ENCODE measurements around the gene GGNBP2. TPM values are rescaled to one million over a fixed set of nuclear protein-coding genes. Genes with fewer than 3 reads are reported as not detected.
"Not testable (repeated sequence)": the region's sequence is repeated elsewhere in the genome, so short reads cannot be mapped to it uniquely, and the experiment has no call there.

The GGNBP2 gene
- total RNA-seq, 2 experiments from 2014 or later, result 96.2 to 99.9 TPM

- H3K4me3 Mint-ChIP-seq, result no peak overlapping the region
These were observed 55.0 kb downstream of the GGNBP2 start for GRCh38 chr17:36599546-36600250.

DNA sequence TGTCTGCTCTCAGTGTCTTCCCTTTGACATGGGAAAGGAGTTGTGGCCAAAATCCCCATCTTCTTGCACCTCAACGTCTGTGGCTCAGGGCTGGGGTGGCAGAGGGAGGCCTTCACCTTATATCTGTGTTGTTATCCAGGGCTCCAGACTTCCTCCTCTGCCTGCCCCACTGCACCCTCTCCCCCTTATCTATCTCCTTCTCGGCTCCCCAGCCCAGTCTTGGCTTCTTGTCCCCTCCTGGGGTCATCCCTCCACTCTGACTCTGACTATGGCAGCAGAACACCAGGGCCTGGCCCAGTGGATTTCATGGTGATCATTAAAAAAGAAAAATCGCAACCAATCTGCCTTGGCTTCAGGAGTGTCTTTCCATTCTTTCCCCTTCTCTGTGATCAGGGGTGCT lies 55.7 kb downstream of the GGNBP2 start:
- Mint-ChIP-seq H3K9me3 (no peaks in the 10 kb centered on the region), H3K4me1 (ENCODE audit: low read depth) (peaks cover 27% of the 10 kb centered on the region), H3K27ac (peak overlapping the region; percentile 85), H3K36me3 (ENCODE audit: low read depth) (peaks cover 15% of the 10 kb centered on the region), H3K27me3 (ENCODE audit: low read depth) (no peaks in the 10 kb centered on the region), H3K4me3 (peak overlapping the region; percentile 87)
- intact Hi-C loops (cut with micrococcal nuclease), result loop anchor here (5.0 kb wide), 1 partner anchor 757 kb away; no protein-coding TSS in a partner anchor
- no peak for DNase-seq
- CTCF ChIA-PET, result interaction anchor here (3.9 kb wide), 1 partner anchor 25 kb away, joined by 26 read pairs; no protein-coding TSS in a partner anchor

More at GRCh38 chr17:36599546-36600250, 55.0 kb downstream of the GGNBP2 start:
- Mint-ChIP-seq H3K9me3 (no peaks in the 10 kb centered on the region), H3K27me3 (ENCODE audit: low read depth) (no peaks in the 10 kb centered on the region), H3K4me1 (ENCODE audit: low read depth) (peaks cover 22% of the 10 kb centered on the region), H3K36me3 (ENCODE audit: low read depth) (peaks cover 16% of the 10 kb centered on the region), H3K27ac (no peak overlapping the region)
- intact Hi-C loops (cut with micrococcal nuclease), result loop anchor here (5.0 kb wide), 1 partner anchor 758 kb away; no protein-coding TSS in a partner anchor
- CTCF ChIA-PET, result interaction anchor here (0.6 kb wide), 1 partner anchor 10 kb away, joined by 4 read pairs; no protein-coding TSS in a partner anchor
- DNase-seq, result no peak

DNA sequence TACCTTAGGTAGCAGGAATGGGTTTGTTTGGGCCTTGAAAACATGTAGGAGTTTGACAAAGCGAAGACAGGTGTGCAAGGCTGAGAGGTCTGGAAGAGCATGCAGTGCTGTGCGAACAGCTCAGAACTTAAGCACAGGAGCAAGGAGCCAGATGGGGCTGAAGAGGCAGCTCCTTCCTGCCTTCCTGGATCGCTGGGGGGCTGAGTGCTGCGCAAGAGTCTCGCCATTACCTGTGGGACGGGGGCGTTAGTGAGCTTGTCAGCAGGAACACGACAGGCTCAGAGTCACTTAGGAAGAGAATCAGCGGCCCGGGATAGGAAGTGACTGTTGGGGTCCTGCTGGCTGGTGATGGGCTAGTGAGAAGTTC lies 56.2 kb downstream of the GGNBP2 start:
- Mint-ChIP-seq H3K4me1 (ENCODE audit: low read depth) (peaks cover 32% of the 10 kb centered on the region), H3K9me3 (no peaks in the 10 kb centered on the region), H3K4me3 (peak overlapping the region; percentile 87), H3K36me3 (ENCODE audit: low read depth) (peaks cover 15% of the 10 kb centered on the region), H3K27ac (peak overlapping the region; percentile 85), H3K27me3 (ENCODE audit: low read depth) (no peaks in the 10 kb centered on the region)
- CTCF ChIA-PET, result interaction anchor here (1.8 to 3.9 kb wide), 4 partner anchors 16 to 446 kb away, joined by 4 to 26 read pairs (median 12); no protein-coding TSS in a partner anchor
- peak; percentile 42 for DNase-seq
- intact Hi-C loops (cut with micrococcal nuclease), result loop anchor here (5.0 kb wide), 1 partner anchor 756 kb away; no protein-coding TSS in a partner anchor

- CTCF ChIA-PET, result interaction anchor here (0.6 to 3.9 kb wide), 9 partner anchors 9 to 446 kb away, joined by 3 to 33 read pairs (median 6); partner anchors contain the start of gene DHRS11
- peak within 1 kb of the TSS; percentile 87 for H3K4me3 Mint-ChIP-seq
- H3K9me3 Mint-ChIP-seq, result no peaks in the 10 kb centered on the region
- peaks cover 34% of the 10 kb centered on the region for H3K4me1 Mint-ChIP-seq (ENCODE audit: low read depth)
- intact Hi-C loops (cut with micrococcal nuclease), result loop anchor here (1.0 to 5.0 kb wide), 5 partner anchors 57 to 805 kb away; partner anchors contain the start of genes ACACA, GGNBP2, MYO19 and PIGW
- peak; percentile 88 for DNase-seq
- peaks cover 16% of the 10 kb centered on the region for H3K36me3 Mint-ChIP-seq (ENCODE audit: low read depth)
- peak within 1 kb of the TSS; percentile 85 for H3K27ac Mint-ChIP-seq
- H3K27me3 Mint-ChIP-seq (ENCODE audit: low read depth), result no peaks in the 10 kb centered on the region
These were observed 56.7 kb downstream of the GGNBP2 start, which contains the start of gene MRM1 for GRCh38 chr17:36601303-36602029. MRM1 (plus strand) TSS chr17:36601583; CDS start chr17:36601811, 228 bp downstream.

GRCh38 chr17:36602030-36602748 lies 57.5 kb downstream of the GGNBP2 start:
- Mint-ChIP-seq H3K9me3 (no peaks in the 10 kb centered on the region), H3K4me3 (peak overlapping the region; percentile 87), H3K27ac (peak overlapping the region; percentile 85), H3K4me1 (ENCODE audit: low read depth) (peaks cover 34% of the 10 kb centered on the region), H3K27me3 (ENCODE audit: low read depth) (no peaks in the 10 kb centered on the region), H3K36me3 (ENCODE audit: low read depth) (peaks cover 16% of the 10 kb centered on the region)
- intact Hi-C loops (cut with micrococcal nuclease), result loop anchor here (1.0 to 5.0 kb wide), 5 partner anchors 57 to 804 kb away; partner anchors contain the start of genes ACACA, GGNBP2, MYO19 and PIGW
- DNase-seq, result peak; percentile 12
- CTCF ChIA-PET, result interaction anchor here (0.6 to 3.9 kb wide), 20 partner anchors 10 to 837 kb away, joined by 3 to 33 read pairs (median 4); partner anchors contain the start of gene DHRS11

DNA sequence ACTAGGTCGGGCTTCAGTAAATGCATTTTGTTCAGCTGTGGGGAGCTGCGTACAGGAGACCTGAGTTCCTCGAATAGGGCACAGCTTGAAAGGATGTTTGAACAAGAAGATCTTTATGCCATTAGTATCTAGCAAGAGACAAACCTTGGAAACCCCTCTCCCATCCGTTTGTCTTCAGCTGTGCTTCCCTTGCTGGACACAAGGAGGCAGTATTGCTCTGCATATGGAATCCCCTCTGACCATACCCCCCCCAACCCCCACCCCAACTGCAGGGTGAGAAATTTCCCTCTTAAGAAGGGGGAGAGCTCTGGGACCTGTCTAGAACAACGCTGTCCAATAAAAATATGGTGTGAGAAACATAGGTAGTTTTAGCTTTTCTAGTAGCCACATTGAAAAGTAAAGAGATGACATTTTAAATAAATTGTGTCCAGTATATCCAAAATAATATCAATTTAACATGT lies 58.2 kb downstream of the GGNBP2 start:
- peaks cover 39% of the 10 kb centered on the region for H3K4me1 Mint-ChIP-seq (ENCODE audit: low read depth)
- H3K27me3 Mint-ChIP-seq (ENCODE audit: low read depth), result no peaks in the 10 kb centered on the region
- H3K36me3 Mint-ChIP-seq (ENCODE audit: low read depth), result peaks cover 18% of the 10 kb centered on the region
- intact Hi-C loops (cut with micrococcal nuclease), result loop anchor here (1.0 to 5.0 kb wide), 5 partner anchors 58 to 803 kb away; partner anchors contain the start of genes ACACA, GGNBP2, MYO19 and PIGW
- peak; percentile 82 for DNase-seq
- CTCF ChIA-PET, result interaction anchor here (0.6 to 3.9 kb wide), 23 partner anchors 10 to 838 kb away, joined by 3 to 33 read pairs (median 4); partner anchors contain the start of gene DHRS11
- peak overlapping the region; percentile 87 for H3K4me3 Mint-ChIP-seq
- no peaks in the 10 kb centered on the region for H3K9me3 Mint-ChIP-seq
- H3K27ac Mint-ChIP-seq, result no peak overlapping the region

DNA sequence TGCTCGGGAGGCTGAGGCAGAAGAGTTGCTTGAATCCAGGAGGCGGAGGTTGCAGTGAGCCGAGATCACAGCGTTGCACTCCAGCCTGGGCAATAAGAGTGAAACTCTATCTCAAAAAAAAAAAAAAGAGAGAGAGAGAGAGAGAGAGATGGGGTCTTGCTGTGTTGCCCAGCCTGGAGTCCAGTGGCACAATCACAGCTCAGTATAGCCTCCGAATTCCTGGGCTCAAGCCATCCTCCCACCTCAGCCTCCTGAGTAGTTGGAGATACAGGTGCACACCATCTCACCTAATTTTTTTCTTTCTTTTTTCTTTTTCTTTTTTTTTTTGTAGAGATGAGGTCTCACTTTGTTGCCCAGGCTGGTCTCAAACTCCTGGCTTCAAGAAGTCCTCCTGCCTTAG lies 60.3 kb downstream of the GGNBP2 start:
- H3K36me3 Mint-ChIP-seq (ENCODE audit: low read depth), result peaks cover 23% of the 10 kb centered on the region
- H3K27me3 Mint-ChIP-seq (ENCODE audit: low read depth); DNase-seq; H3K9me3 Mint-ChIP-seq; H3K4me3 Mint-ChIP-seq; intact Hi-C loops (cut with micrococcal nuclease); H3K27ac Mint-ChIP-seq: not testable (repeated sequence)
- peaks cover 50% of the 10 kb centered on the region for H3K4me1 Mint-ChIP-seq (ENCODE audit: low read depth)
- CTCF ChIA-PET, result interaction anchor here (0.6 kb wide), 1 partner anchor 1736 kb away, joined by 7 read pairs; no protein-coding TSS in a partner anchor

DNA sequence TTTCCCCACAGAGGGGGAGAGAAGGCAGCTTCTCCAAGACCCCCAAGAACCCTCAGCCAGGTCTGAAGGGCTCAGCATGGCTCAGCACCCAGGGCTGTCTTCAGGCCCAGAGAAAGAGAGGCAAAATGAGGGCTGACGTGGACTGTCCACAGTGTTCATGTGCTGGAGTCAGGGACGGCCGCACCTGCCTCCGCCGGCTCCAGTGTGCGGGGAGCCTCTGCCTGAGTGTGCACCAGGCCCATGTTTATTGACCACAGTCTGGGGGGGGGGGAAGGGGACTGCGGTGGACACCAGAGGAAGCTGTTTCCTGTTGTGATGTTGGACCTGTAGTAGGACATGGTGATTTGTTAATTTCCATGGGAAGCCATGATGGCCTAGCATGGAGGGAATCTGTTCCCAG lies 63.6 kb downstream of the GGNBP2 start:
- Mint-ChIP-seq H3K27ac (no peak overlapping the region), H3K27me3 (ENCODE audit: low read depth) (no peaks in the 10 kb centered on the region), H3K9me3 (no peaks in the 10 kb centered on the region), H3K4me1 (ENCODE audit: low read depth) (peaks cover 39% of the 10 kb centered on the region), H3K4me3 (no peak overlapping the region), H3K36me3 (ENCODE audit: low read depth) (peaks cover 23% of the 10 kb centered on the region)
- CTCF ChIA-PET, result no interaction called here
- DNase-seq, result no peak
- intact Hi-C loops (cut with micrococcal nuclease), result no loop called here

DNA sequence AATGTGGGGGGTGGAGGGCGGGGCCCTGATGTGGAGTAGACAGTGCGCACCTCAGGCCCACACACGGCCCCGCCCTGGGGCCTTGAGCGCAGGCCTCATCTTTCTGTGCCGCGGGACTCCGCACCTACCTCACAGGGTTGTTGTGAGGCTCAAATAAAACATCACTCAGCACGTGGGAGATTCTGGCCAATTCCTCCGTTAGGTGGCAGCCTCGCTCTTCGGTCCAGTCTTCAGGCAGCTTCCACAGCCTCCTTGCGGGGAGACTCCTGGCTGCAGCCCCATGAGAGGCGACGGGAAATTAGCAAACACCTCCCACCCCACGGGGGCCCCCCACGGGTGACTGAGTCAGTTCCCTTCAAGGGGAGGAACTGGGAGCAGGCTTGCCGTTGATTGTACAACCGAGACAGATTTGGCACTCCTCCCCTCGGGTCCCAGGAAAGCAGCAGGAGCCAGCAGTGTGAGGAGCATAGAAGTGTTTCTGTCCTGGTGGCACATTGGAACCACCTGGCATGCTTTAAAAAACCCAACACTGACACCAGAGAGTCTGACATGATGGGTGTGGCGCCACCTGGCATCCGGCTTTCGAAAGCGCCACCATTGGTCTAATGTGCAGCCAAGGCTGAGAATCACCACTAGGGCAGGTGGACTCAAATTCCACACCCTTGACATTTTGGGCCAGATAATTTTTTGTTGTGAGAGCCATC lies 64.2 kb downstream of the GGNBP2 start:
- CTCF ChIA-PET, result no interaction called here
- H3K4me3 Mint-ChIP-seq, result no peak overlapping the region
- H3K36me3 Mint-ChIP-seq (ENCODE audit: low read depth), result peaks cover 23% of the 10 kb centered on the region
- H3K27me3 Mint-ChIP-seq (ENCODE audit: low read depth), result no peaks in the 10 kb centered on the region
- H3K27ac Mint-ChIP-seq, result no peak overlapping the region
- peak; percentile 24 for DNase-seq
- intact Hi-C loops (cut with micrococcal nuclease), result no loop called here
- H3K4me1 Mint-ChIP-seq (ENCODE audit: low read depth), result peaks cover 36% of the 10 kb centered on the region
- H3K9me3 Mint-ChIP-seq, result no peaks in the 10 kb centered on the region

- DNase-seq, result no peak
- CTCF ChIA-PET, result interaction anchor here (0.6 kb wide), 2 partner anchors 10 to 816 kb away, joined by 4 to 7 read pairs; no protein-coding TSS in a partner anchor
- H3K9me3 Mint-ChIP-seq, result no peaks in the 10 kb centered on the region
- no peaks in the 10 kb centered on the region for H3K27me3 Mint-ChIP-seq (ENCODE audit: low read depth)
- peaks cover 17% of the 10 kb centered on the region for H3K36me3 Mint-ChIP-seq (ENCODE audit: low read depth)
- no peak overlapping the region for H3K27ac Mint-ChIP-seq
- intact Hi-C loops (cut with micrococcal nuclease), result no loop called here
- peaks cover 30% of the 10 kb centered on the region for H3K4me1 Mint-ChIP-seq (ENCODE audit: low read depth)
- no peak overlapping the region for H3K4me3 Mint-ChIP-seq
These were observed 64.8 kb downstream of the GGNBP2 start for GRCh38 chr17:36609498-36609862.

DNA sequence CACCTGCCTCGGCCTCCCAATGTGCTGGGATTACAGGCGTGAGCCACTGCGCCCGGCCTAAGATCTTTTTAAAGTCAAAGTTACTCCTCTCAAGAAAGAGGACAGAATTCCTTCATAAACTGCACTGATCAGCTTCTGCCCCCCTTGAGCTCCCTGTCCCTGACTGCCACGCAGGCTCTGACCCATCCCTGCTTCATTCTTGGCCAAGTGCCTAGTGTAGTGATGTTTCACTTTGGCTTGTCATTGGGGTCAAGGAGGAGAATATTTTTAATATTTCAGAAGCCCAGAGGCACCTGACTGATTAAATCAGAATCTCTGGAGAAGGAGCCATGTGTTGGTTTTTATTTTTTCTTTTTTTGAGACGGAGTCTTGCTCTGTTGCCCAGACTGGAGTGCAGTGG lies 65.8 kb downstream of the GGNBP2 start:
- intact Hi-C loops (cut with micrococcal nuclease), result no loop called here
- H3K27me3 Mint-ChIP-seq (ENCODE audit: low read depth), result no peaks in the 10 kb centered on the region
- DNase-seq, result no peak
- H3K4me1 Mint-ChIP-seq (ENCODE audit: low read depth), result peaks cover 23% of the 10 kb centered on the region
- no peaks in the 10 kb centered on the region for H3K9me3 Mint-ChIP-seq
- H3K27ac Mint-ChIP-seq, result no peak overlapping the region
- CTCF ChIA-PET, result interaction anchor here (1.0 kb wide), 1 partner anchor 703 kb away, joined by 3 read pairs; no protein-coding TSS in a partner anchor
- peaks cover 12% of the 10 kb centered on the region for H3K36me3 Mint-ChIP-seq (ENCODE audit: low read depth)
- no peak overlapping the region for H3K4me3 Mint-ChIP-seq

Data from activated naive CD4-positive, alpha-beta T cell treated with anti-CD3 and anti-CD28 coated beads for 36 hours (primary cell).